Measurements from ENCODE around the gene UGT2B10.
"Not testable (repeated sequence)": the region's sequence is repeated elsewhere in the genome, so short reads cannot be mapped to it uniquely, and the experiment has no call there.

UGT2B10 gene

GRCh38 chr4:68815617-68816409 is at the start of gene UGT2B10:
Gene UGT2B10, plus strand, starts transcription at chr4:68815994. Its CDS starts 26 bp downstream, at chr4:68816020.
- DNase-seq (ENCODE audit: low spot score), result not testable (repeated sequence)

- not testable (repeated sequence) for DNase-seq (ENCODE audit: low spot score)
These were observed 44.0 kb upstream of the UGT2B10 start for GRCh38 chr4:68771836-68772235.

- DNase-seq (ENCODE audit: low spot score), result no peak
These were observed 42.1 kb upstream of the UGT2B10 start for GRCh38 chr4:68773699-68774098.

- DNase-seq (ENCODE audit: low spot score), result no peak
These were observed 35.6 kb upstream of the UGT2B10 start for GRCh38 chr4:68780232-68780631.

- DNase-seq (ENCODE audit: low spot score), result no peak
These were observed 18.7 kb upstream of the UGT2B10 start for GRCh38 chr4:68797048-68797447.

GRCh38 chr4:68797618-68798017 is 18.2 kb upstream of the UGT2B10 start:
- DNase-seq (ENCODE audit: low spot score), result no peak

GRCh38 chr4:68803013-68803412 is 12.8 kb upstream of the UGT2B10 start:
- DNase-seq (ENCODE audit: low spot score), result no peak

GRCh38 chr4:68808060-68808459 is 7.7 kb upstream of the UGT2B10 start:
- DNase-seq (ENCODE audit: low spot score), result no peak

GRCh38 chr4:68810919-68811318 is 4.9 kb upstream of the UGT2B10 start:
- DNase-seq (ENCODE audit: low spot score), result no peak

- DNase-seq (ENCODE audit: low spot score), result not testable (repeated sequence)
These were observed 844 bp downstream of the UGT2B10 start for GRCh38 chr4:68816410-68817265.

- DNase-seq (ENCODE audit: low spot score), result no peak
These were observed 1.6 kb downstream of the UGT2B10 start for GRCh38 chr4:68817386-68817785.

GRCh38 chr4:68818030-68818462 is 2.3 kb downstream of the UGT2B10 start:
- DNase-seq (ENCODE audit: low spot score), result not testable (repeated sequence)

GRCh38 chr4:68831642-68832041 is 15.8 kb downstream of the UGT2B10 start:
- DNase-seq (ENCODE audit: low spot score), result no peak

GRCh38 chr4:68850293-68850692 is 34.5 kb downstream of the UGT2B10 start:
- DNase-seq (ENCODE audit: low spot score), result no peak

- no peak for DNase-seq (ENCODE audit: low spot score)
These were observed 40.0 kb downstream of the UGT2B10 start for GRCh38 chr4:68855771-68856170.

GRCh38 chr4:68858039-68858438 is 42.2 kb downstream of the UGT2B10 start:
- no peak for DNase-seq (ENCODE audit: low spot score)

GRCh38 chr4:68859655-68860054 is 43.9 kb downstream of the UGT2B10 start:
- no peak for DNase-seq (ENCODE audit: low spot score)

GRCh38 chr4:68861057-68861456 is 45.3 kb downstream of the UGT2B10 start:
- no peak for DNase-seq (ENCODE audit: low spot score)

- DNase-seq (ENCODE audit: low spot score), result peak; percentile 53
These were observed 48.8 kb downstream of the UGT2B10 start for GRCh38 chr4:68864438-68865187.

- no peak for DNase-seq (ENCODE audit: low spot score)
These were observed 49.4 kb downstream of the UGT2B10 start for GRCh38 chr4:68865188-68865638.

GRCh38 chr4:68865760-68866159 is 50.0 kb downstream of the UGT2B10 start:
- no peak for DNase-seq (ENCODE audit: low spot score)

- no peak for DNase-seq (ENCODE audit: low spot score)
These were observed 53.5 kb downstream of the UGT2B10 start for GRCh38 chr4:68869274-68869773.
